B cell (primary cell): Measurements from ENCODE around the gene CCDC14. TPM values are rescaled to one million over a fixed set of nuclear protein-coding genes. Genes with fewer than 3 reads are reported as not detected.

Source experiments
- ATAC-seq: fragments of 200-7000 bp; cut with Tn5 transposase; one replicate; pipeline ENCODE4 v1.10.0; 2021; ENCODE audit warnings: low read depth, mild to moderate bottlenecking, moderate number of reproducible peaks, moderate library complexity
- CTCF ChIA-PET: fragments of 350-600 bp; sonication (Branson Sonifier 250); formaldehyde crosslinking; loops from one replicate; lab custom pipeline; 2021; ENCODE audit warnings: antibody characterized with exemption, inconsistent platforms; lab: Charles Lee
- POLR2A ChIA-PET: fragments of 350-600 bp; sonication (Branson Sonifier 250); formaldehyde crosslinking; loops from one replicate; lab custom pipeline; 2021; ENCODE audit warnings: antibody characterized with exemption; lab: Charles Lee
- DNase-seq: peaks from one replicate; pipeline ENCODE4 v3.0.0; 2013
- H2AFZ ChIP-seq: 2 replicates; pipeline ENCODE4 v1.6.1; 2012; ENCODE audit warnings: mild to moderate bottlenecking, low read depth, low read length; ENCODE audit not compliant: insufficient read depth, poor library complexity, severe bottlenecking
- H3K27ac ChIP-seq, 2 donors: 1 replicate in 1 of 2; 2 replicates in 1 of 2; pipeline ENCODE4 v1.5.1; 2012 to 2013; ENCODE audit warnings: low read length in 2 of 2, mild to moderate bottlenecking in 2 of 2, moderate library complexity in 1 of 2
- H3K27me3 ChIP-seq, 4 experiments: fragments of 200-600 bp in 1 of 4; sonication (generic) in 1 of 4; replicated peaks in 1 of 4; 1 replicate in 2 of 4; 2 replicates in 2 of 4; pipeline versions ENCODE4 v1.6.1 to v1.7.0; 2013 to 2016; ENCODE audit warnings: low read length in 3 of 4, mild to moderate bottlenecking in 2 of 4, mixed read lengths in 1 of 4, moderate library complexity in 1 of 4; ENCODE audit not compliant: insufficient read depth in 4 of 4, control insufficient read depth in 3 of 4; ENCODE audit errors: control extremely low read depth in 1 of 4
- H3K36me3 ChIP-seq, 2 experiments: replicated peaks in 1 of 2; 1 replicate in 1 of 2; 2 replicates in 1 of 2; pipeline versions ENCODE4 v1.6.1 to v1.7.1; 2013; ENCODE audit warnings: low read length in 1 of 2; ENCODE audit not compliant: insufficient read depth in 2 of 2, control insufficient read depth in 1 of 2; ENCODE audit errors: control extremely low read depth in 1 of 2, extremely low read depth in 1 of 2
- H3K4me1 ChIP-seq, 2 donors: fragments of 200-600 bp in 1 of 2; sonication (generic) in 1 of 2; 1 replicate in 1 of 2; 2 replicates in 1 of 2; pipeline versions ENCODE4 v1.5.1 to v1.6.1; 2013 to 2017; ENCODE audit warnings: low read length in 2 of 2; ENCODE audit not compliant: control insufficient read depth in 2 of 2, insufficient read depth in 2 of 2
- H3K4me2 ChIP-seq: replicated peaks from 2 replicates; pipeline ENCODE3; 2012; ENCODE audit warnings: mild to moderate bottlenecking, low read depth, low read length; ENCODE audit not compliant: poor library complexity, severe bottlenecking
- H3K4me3 ChIP-seq, 5 experiments: fragments of 200-600 bp in 1 of 5; sonication (generic) in 1 of 5; 1 replicate in 3 of 5; 2 replicates in 2 of 5; pipeline versions ENCODE4 v1.5.1 to v1.7.0; 2011 to 2016; ENCODE audit warnings: low read length in 4 of 5, mild to moderate bottlenecking in 4 of 5, low read depth in 2 of 5, control low read depth in 1 of 5, moderate library complexity in 1 of 5; ENCODE audit not compliant: insufficient read depth in 1 of 5; ENCODE audit errors: control extremely low read depth in 1 of 5, extremely low read depth in 1 of 5
- H3K79me2 ChIP-seq: fragments of 200-600 bp; sonication (generic); one replicate; pipeline ENCODE4 v1.6.0; 2016; ENCODE audit warnings: low read length; ENCODE audit not compliant: control insufficient read depth, insufficient read depth
- H3K9ac ChIP-seq: fragments of 200-600 bp; sonication (generic); 2 replicates; pipeline ENCODE4 v1.6.1; 2017; ENCODE audit warnings: mild to moderate bottlenecking, low read length, moderate library complexity
- H3K9me3 ChIP-seq, 3 donors: one replicate each; pipeline versions ENCODE4 v1.6.1 to v1.7.1; 2013; ENCODE audit warnings: low read length in 2 of 3; ENCODE audit not compliant: control insufficient read depth in 2 of 3, insufficient read depth in 1 of 3; ENCODE audit errors: control extremely low read depth in 1 of 3
- H4K20me1 ChIP-seq: 2 replicates; pipeline ENCODE4 v1.6.0; 2012; ENCODE audit warnings: mild to moderate bottlenecking, low read length; ENCODE audit not compliant: insufficient read depth, control insufficient read depth, poor library complexity, severe bottlenecking
- H3K27ac Mint-ChIP-seq: one replicate; pipeline ENCODE4 v1.8.0; 2021; ENCODE audit warnings: mixed read lengths
- H3K27me3 Mint-ChIP-seq: one replicate; pipeline ENCODE4 v1.8.0; 2021; ENCODE audit warnings: mixed read lengths
- H3K4me1 Mint-ChIP-seq: one replicate; pipeline ENCODE4 v1.8.0; 2021; ENCODE audit warnings: mixed read lengths
- H3K4me3 Mint-ChIP-seq: one replicate; pipeline ENCODE4 v1.8.0; 2021; ENCODE audit warnings: mixed read lengths
- H3K9me3 Mint-ChIP-seq: one replicate; pipeline ENCODE4 v1.8.0; 2022; ENCODE audit warnings: mixed read lengths; ENCODE audit not compliant: insufficient read depth
- EZH2 ChIP-seq: IDR thresholded peaks from 2 replicates; pipeline ENCODE4 v1.6.1; 2012; ENCODE audit warnings: borderline replicate concordance, low read depth, mild to moderate bottlenecking, moderate library complexity, low read length; ENCODE audit not compliant: insufficient read depth, poor library complexity, severe bottlenecking
- WGBS: methylation state at CpG from one replicate; pipeline ENCODE4 v1.1.5; 2013; ENCODE audit warnings: missing lambda C conversion rate; ENCODE audit not compliant: insufficient coverage; 5-methylcytosine and 5-hydroxymethylcytosine counted together
- intact Hi-C: fragments of 100-400 bp; cut with micrococcal nuclease; formaldehyde crosslinking; loops from one replicate; pipeline ENCODE4 v1.10.0; 2022
- polyA plus RNA-seq: library from polyadenylated mRNA; depleted of rRNA; stranded (reverse); fragments of >200 nt; gene quantifications from 2 replicates; pipeline ENCODE4 v1.2.3, GENCODE V29; 2012
- total RNA-seq, 2 donors: library from RNA; stranded (reverse); fragments of 120-200 nt in 1 of 2; gene quantifications; 1 replicate in 1 of 2; 2 replicates in 1 of 2; pipeline versions ENCODE4 v1.2.3 to v1.2.4, GENCODE V29; 2013 to 2022
- TF ChIP-seq, protein P1 (sequence below): fragments of 200-600 bp; IDR thresholded peaks from one replicate; pipeline ENCODE4 v1.8.0; 2022; ENCODE audit warnings: antibody characterized with exemption, mild to moderate bottlenecking

Gene CCDC14
- total and polyA plus RNA-seq, 2 donors (not counting 1 experiment from before 2014, with no cell fraction given) = 35.3 to 54.2 TPM

DNA sequence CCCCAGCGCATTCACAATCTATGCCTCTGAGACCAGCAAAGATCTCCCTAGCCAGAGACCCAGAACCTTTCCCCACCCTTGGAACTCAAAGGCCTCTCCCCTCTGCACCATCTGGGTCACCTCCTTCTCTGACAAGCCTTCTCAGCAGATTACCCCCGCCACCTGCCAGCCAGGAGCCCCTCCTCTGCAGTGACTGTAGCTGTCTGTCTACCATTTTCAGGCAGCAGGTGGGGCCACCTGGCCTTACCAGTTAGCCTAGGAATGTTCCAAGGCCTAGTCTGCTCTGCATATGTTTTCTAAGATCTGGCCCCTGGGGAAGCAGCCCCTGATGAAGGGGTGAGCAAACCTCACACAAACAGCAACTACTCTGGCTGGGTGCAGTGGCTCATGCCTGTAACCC, 79.3 kb downstream of the CCDC14 start:
- POLR2A ChIA-PET = no interaction called here

DNA sequence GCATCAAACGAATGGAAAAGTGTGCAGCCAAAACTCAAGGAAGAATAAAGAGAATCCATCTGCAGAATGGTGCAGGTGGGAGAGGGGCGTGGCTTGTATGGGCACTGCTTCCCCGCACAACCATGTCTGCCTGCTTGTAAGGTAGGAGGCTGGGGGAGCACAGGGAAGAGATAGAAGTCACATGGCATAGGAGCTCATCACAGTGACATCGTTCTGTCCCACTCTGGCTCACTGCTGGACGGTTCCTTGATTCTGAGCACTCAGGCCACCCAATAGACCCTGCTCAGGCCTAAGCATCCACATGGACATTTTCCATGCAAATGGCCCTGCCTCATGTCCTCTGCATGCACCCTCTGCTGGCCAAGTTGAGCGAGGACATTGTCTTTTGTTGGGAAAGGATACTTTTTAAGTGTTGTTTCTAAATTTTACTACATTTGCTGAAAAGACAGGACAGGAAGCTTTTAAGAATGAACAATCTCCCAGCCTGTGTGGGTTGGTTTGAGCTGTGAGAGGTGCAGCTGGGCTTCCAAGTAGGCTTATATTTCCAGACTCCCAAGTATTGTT, 79.9 kb downstream of the CCDC14 start:
- POLR2A ChIA-PET = no interaction called here
- no peak overlapping the region for H3K9ac ChIP-seq
- intact Hi-C loops = no loop called here
- H3K36me3 ChIP-seq = no peaks in the 10 kb centered on the region
- H3K27ac ChIP-seq = no peak overlapping the region
- no peak for TF ChIP-seq EZH2
- TF ChIP-seq, protein P1, sequence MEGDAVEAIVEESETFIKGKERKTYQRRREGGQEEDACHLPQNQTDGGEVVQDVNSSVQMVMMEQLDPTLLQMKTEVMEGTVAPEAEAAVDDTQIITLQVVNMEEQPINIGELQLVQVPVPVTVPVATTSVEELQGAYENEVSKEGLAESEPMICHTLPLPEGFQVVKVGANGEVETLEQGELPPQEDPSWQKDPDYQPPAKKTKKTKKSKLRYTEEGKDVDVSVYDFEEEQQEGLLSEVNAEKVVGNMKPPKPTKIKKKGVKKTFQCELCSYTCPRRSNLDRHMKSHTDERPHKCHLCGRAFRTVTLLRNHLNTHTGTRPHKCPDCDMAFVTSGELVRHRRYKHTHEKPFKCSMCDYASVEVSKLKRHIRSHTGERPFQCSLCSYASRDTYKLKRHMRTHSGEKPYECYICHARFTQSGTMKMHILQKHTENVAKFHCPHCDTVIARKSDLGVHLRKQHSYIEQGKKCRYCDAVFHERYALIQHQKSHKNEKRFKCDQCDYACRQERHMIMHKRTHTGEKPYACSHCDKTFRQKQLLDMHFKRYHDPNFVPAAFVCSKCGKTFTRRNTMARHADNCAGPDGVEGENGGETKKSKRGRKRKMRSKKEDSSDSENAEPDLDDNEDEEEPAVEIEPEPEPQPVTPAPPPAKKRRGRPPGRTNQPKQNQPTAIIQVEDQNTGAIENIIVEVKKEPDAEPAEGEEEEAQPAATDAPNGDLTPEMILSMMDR = no peak
- WGBS = 98% methylated on average over 5 of the region's 6 CpGs
- no peak overlapping the region for H3K4me2 ChIP-seq
- H3K27me3 ChIP-seq = peaks cover 0 to 36% (median 6%) of the 10 kb centered on the region in 4 experiments
- Mint-ChIP-seq H3K4me3 (no peak overlapping the region), H3K27ac (no peak overlapping the region), H3K4me1 (peaks cover 16% of the 10 kb centered on the region), H3K27me3 (peaks cover 35% of the 10 kb centered on the region), H3K9me3 (no peaks in the 10 kb centered on the region)
- H3K79me2 ChIP-seq = no peaks in the 10 kb centered on the region
- no peak for ATAC-seq
- no peaks in the 10 kb centered on the region for H4K20me1 ChIP-seq
- no peak overlapping the region for H3K4me3 ChIP-seq
- CTCF ChIA-PET = no interaction called here
- H3K9me3 ChIP-seq = no peaks in the 10 kb centered on the region
- no peak for DNase-seq
- H2AFZ ChIP-seq = no peak overlapping the region
- peaks cover 8 to 16% of the 10 kb centered on the region in 2 donors for H3K4me1 ChIP-seq

More for the DNA sequence above, 79.3 kb downstream of the CCDC14 start:
- Histone ChIP-seq H3K4me1 (peaks cover 8 to 16% of the 10 kb centered on the region in 2 donors), H3K9me3 (no peaks in the 10 kb centered on the region), H4K20me1 (no peaks in the 10 kb centered on the region), H3K9ac (no peak overlapping the region), H3K4me2 (no peak overlapping the region), H3K27me3 (peaks cover 0 to 36% (median 6%) of the 10 kb centered on the region in 4 experiments), H3K4me3 (no peak overlapping the region), H3K36me3 (no peaks in the 10 kb centered on the region), H2AFZ (no peak overlapping the region), H3K79me2 (no peaks in the 10 kb centered on the region), H3K27ac (no peak overlapping the region)
- H3K4me3 Mint-ChIP-seq = no peak overlapping the region
- H3K4me1 Mint-ChIP-seq = peaks cover 16% of the 10 kb centered on the region
- ATAC-seq (no peak), DNase-seq (no peak)
- no peaks in the 10 kb centered on the region for H3K9me3 Mint-ChIP-seq
- TF ChIP-seq EZH2 = no peak
- TF ChIP-seq, protein P1 = no peak
- WGBS = 71% methylated on average over 1 of the region's 2 CpGs
- no peak overlapping the region for H3K27ac Mint-ChIP-seq
- intact Hi-C loops = no loop called here
- CTCF ChIA-PET = no interaction called here
- H3K27me3 Mint-ChIP-seq = peaks cover 39% of the 10 kb centered on the region
